ENCODE data around the gene UVRAG.

Gene UVRAG

DNA sequence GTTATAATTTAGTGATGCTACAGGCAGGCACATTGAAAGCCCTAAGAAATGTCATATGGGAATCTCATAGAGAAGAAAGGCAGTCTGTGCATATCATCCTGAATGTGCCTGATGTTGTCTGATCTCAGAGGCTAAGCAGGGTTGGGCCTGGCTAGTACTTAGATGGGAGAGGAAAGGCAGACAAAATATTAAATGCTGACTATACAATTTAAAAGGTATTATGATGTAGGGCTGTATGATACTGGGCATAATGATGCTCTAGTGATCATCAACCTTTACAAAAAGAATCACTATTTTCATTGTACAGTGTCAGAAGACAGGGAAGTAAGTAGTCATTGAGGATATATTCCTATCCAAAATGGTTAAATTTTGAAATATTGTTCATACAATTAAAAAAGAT, 119.8 kb downstream of the UVRAG start:
- H2BK15ac ChIP-seq (ENCODE audit: low read depth, poor library complexity, severe bottlenecking), result no peak overlapping the region
- H3K9me3 ChIP-seq (ENCODE audit: control insufficient read depth, low read length), result no peaks in the 10 kb centered on the region
- no peak overlapping the region for H2BK120ac ChIP-seq (ENCODE audit: low read depth, low read length)
- no peak overlapping the region for H3K14ac ChIP-seq (ENCODE audit: low read length in 2 of 2)
- no peak overlapping the region for H2BK12ac ChIP-seq (ENCODE audit: low read length in 2 of 2)
- no peak overlapping the region for H4K91ac ChIP-seq (ENCODE audit: low read length)
- DNase-seq, result no peak
- no peak overlapping the region for H3K23ac ChIP-seq (ENCODE audit: low read length in 2 of 2)
- no peak overlapping the region for H3K4me2 ChIP-seq (ENCODE audit: low read length, poor library complexity, severe bottlenecking)
- no peak overlapping the region for H3K9ac ChIP-seq (ENCODE audit: low read length)
- no peak overlapping the region for H3K27ac ChIP-seq (ENCODE audit: low read length, poor library complexity, severe bottlenecking)
- peaks cover 1% of the 10 kb centered on the region for H3K79me1 ChIP-seq (replicated peaks; ENCODE audit: low read length, poor library complexity, severe bottlenecking)
- H4K8ac ChIP-seq (ENCODE audit: low read length), result no peak overlapping the region
- no peaks in the 10 kb centered on the region for H3K36me3 ChIP-seq (ENCODE audit: control insufficient read depth in 1 of 2, insufficient read depth in 2 of 2, low read depth in 1 of 2, low read length in 2 of 2)
- H2BK5ac ChIP-seq (ENCODE audit: low read depth, low read length, poor library complexity, severe bottlenecking), result no peak overlapping the region
- H2AFZ ChIP-seq (ENCODE audit: low read depth, low read length), result no peak overlapping the region
- no peak overlapping the region for H3K18ac ChIP-seq (ENCODE audit: low read depth in 1 of 2, low read length in 2 of 2)
- H3K4ac ChIP-seq (ENCODE audit: low read depth in 1 of 2, low read length in 2 of 2), result no peak overlapping the region
- H2AK5ac ChIP-seq (ENCODE audit: low read length, severe bottlenecking), result no peak overlapping the region
- no peaks in the 10 kb centered on the region for H3K27me3 ChIP-seq (ENCODE audit: control insufficient read depth in 1 of 2, insufficient read depth in 1 of 2, low read length in 2 of 2)
- H3K4me1 ChIP-seq (ENCODE audit: control insufficient read depth, insufficient read depth, low read depth, low read length), result no peaks in the 10 kb centered on the region
- H3K4me3 ChIP-seq (ENCODE audit: insufficient read depth in 1 of 2, low read depth in 1 of 2, low read length in 2 of 2), result no peak overlapping the region

GRCh38 chr11:75938543-75938942, 123.5 kb downstream of the UVRAG start:
- Histone ChIP-seq H3K79me1 (replicated peaks; ENCODE audit: low read length, poor library complexity, severe bottlenecking) (peaks cover 5% of the 10 kb centered on the region), H4K91ac (ENCODE audit: low read length) (no peak overlapping the region), H3K14ac (ENCODE audit: low read length in 2 of 2) (peak overlapping the region in 1 of 2 experiments; percentile 57), H3K4me2 (ENCODE audit: low read length, poor library complexity, severe bottlenecking) (no peak overlapping the region), H3K4me3 (ENCODE audit: insufficient read depth in 1 of 2, low read depth in 1 of 2, low read length in 2 of 2) (no peak overlapping the region), H2AK5ac (ENCODE audit: low read length, severe bottlenecking) (no peak overlapping the region), H2AFZ (ENCODE audit: low read depth, low read length) (no peak overlapping the region), H2BK5ac (ENCODE audit: low read depth, low read length, poor library complexity, severe bottlenecking) (no peak overlapping the region), H2BK15ac (ENCODE audit: low read depth, poor library complexity, severe bottlenecking) (no peak overlapping the region), H3K9ac (ENCODE audit: low read length) (peak overlapping the region; percentile 45), H3K4ac (ENCODE audit: low read depth in 1 of 2, low read length in 2 of 2) (no peak overlapping the region), H3K27me3 (ENCODE audit: control insufficient read depth in 1 of 2, insufficient read depth in 1 of 2, low read length in 2 of 2) (no peaks in the 10 kb centered on the region), H2BK12ac (ENCODE audit: low read length in 2 of 2) (no peak overlapping the region), H3K18ac (ENCODE audit: low read depth in 1 of 2, low read length in 2 of 2) (no peak overlapping the region), H3K9me3 (ENCODE audit: control insufficient read depth, low read length) (no peaks in the 10 kb centered on the region), H2BK120ac (ENCODE audit: low read depth, low read length) (no peak overlapping the region), H3K27ac (ENCODE audit: low read length, poor library complexity, severe bottlenecking) (no peak overlapping the region), H4K8ac (ENCODE audit: low read length) (no peak overlapping the region), H3K23ac (ENCODE audit: low read length in 2 of 2) (no peak overlapping the region), H3K4me1 (ENCODE audit: control insufficient read depth, insufficient read depth, low read depth, low read length) (no peaks in the 10 kb centered on the region), H3K36me3 (ENCODE audit: control insufficient read depth in 1 of 2, insufficient read depth in 2 of 2, low read depth in 1 of 2, low read length in 2 of 2) (no peaks in the 10 kb centered on the region)
- 37% methylated on average over 3 of the region's 3 CpGs for WGBS
- peak; percentile 53 for DNase-seq

GRCh38 chr11:75939516-75939915, 124.5 kb downstream of the UVRAG start:
- H2AFZ ChIP-seq (ENCODE audit: low read depth, low read length), result no peak overlapping the region
- H3K23ac ChIP-seq (ENCODE audit: low read length in 2 of 2), result no peak overlapping the region
- no peaks in the 10 kb centered on the region for H3K9me3 ChIP-seq (ENCODE audit: control insufficient read depth, low read length)
- H3K27ac ChIP-seq (ENCODE audit: low read length, poor library complexity, severe bottlenecking), result no peak overlapping the region
- no peak overlapping the region for H3K4ac ChIP-seq (ENCODE audit: low read depth in 1 of 2, low read length in 2 of 2)
- H3K27me3 ChIP-seq (ENCODE audit: control insufficient read depth in 1 of 2, insufficient read depth in 1 of 2, low read length in 2 of 2), result no peaks in the 10 kb centered on the region
- peaks cover 5% of the 10 kb centered on the region for H3K79me1 ChIP-seq (replicated peaks; ENCODE audit: low read length, poor library complexity, severe bottlenecking)
- H4K91ac ChIP-seq (ENCODE audit: low read length), result no peak overlapping the region
- no peaks in the 10 kb centered on the region for H3K36me3 ChIP-seq (ENCODE audit: control insufficient read depth in 1 of 2, insufficient read depth in 2 of 2, low read depth in 1 of 2, low read length in 2 of 2)
- no peak overlapping the region for H4K8ac ChIP-seq (ENCODE audit: low read length)
- H3K18ac ChIP-seq (ENCODE audit: low read depth in 1 of 2, low read length in 2 of 2), result no peak overlapping the region
- H3K4me1 ChIP-seq (ENCODE audit: control insufficient read depth, insufficient read depth, low read depth, low read length), result no peaks in the 10 kb centered on the region
- no peak overlapping the region for H2BK15ac ChIP-seq (ENCODE audit: low read depth, poor library complexity, severe bottlenecking)
- no peak overlapping the region for H2BK5ac ChIP-seq (ENCODE audit: low read depth, low read length, poor library complexity, severe bottlenecking)
- no peak overlapping the region for H3K4me3 ChIP-seq (ENCODE audit: insufficient read depth in 1 of 2, low read depth in 1 of 2, low read length in 2 of 2)
- H2BK12ac ChIP-seq (ENCODE audit: low read length in 2 of 2), result no peak overlapping the region
- 40% methylated on average over 1 of the region's 1 CpG for WGBS
- DNase-seq, result no peak
- H3K14ac ChIP-seq (ENCODE audit: low read length in 2 of 2), result no peak overlapping the region
- no peak overlapping the region for H2AK5ac ChIP-seq (ENCODE audit: low read length, severe bottlenecking)
- H3K4me2 ChIP-seq (ENCODE audit: low read length, poor library complexity, severe bottlenecking), result no peak overlapping the region
- no peak overlapping the region for H2BK120ac ChIP-seq (ENCODE audit: low read depth, low read length)
- no peak overlapping the region for H3K9ac ChIP-seq (ENCODE audit: low read length)

GRCh38 chr11:75939992-75940391, 125.0 kb downstream of the UVRAG start:
- Histone ChIP-seq H3K4me3 (ENCODE audit: insufficient read depth in 1 of 2, low read depth in 1 of 2, low read length in 2 of 2) (no peak overlapping the region), H3K4me1 (ENCODE audit: control insufficient read depth, insufficient read depth, low read depth, low read length) (no peaks in the 10 kb centered on the region), H2BK15ac (ENCODE audit: low read depth, poor library complexity, severe bottlenecking) (no peak overlapping the region), H3K18ac (ENCODE audit: low read depth in 1 of 2, low read length in 2 of 2) (no peak overlapping the region), H3K27ac (ENCODE audit: low read length, poor library complexity, severe bottlenecking) (no peak overlapping the region), H3K4me2 (ENCODE audit: low read length, poor library complexity, severe bottlenecking) (no peak overlapping the region), H2BK120ac (ENCODE audit: low read depth, low read length) (no peak overlapping the region), H2BK5ac (ENCODE audit: low read depth, low read length, poor library complexity, severe bottlenecking) (no peak overlapping the region), H2AK5ac (ENCODE audit: low read length, severe bottlenecking) (no peak overlapping the region), H3K9ac (ENCODE audit: low read length) (no peak overlapping the region), H4K8ac (ENCODE audit: low read length) (no peak overlapping the region), H3K23ac (ENCODE audit: low read length in 2 of 2) (no peak overlapping the region), H3K4ac (ENCODE audit: low read depth in 1 of 2, low read length in 2 of 2) (no peak overlapping the region), H3K9me3 (ENCODE audit: control insufficient read depth, low read length) (no peaks in the 10 kb centered on the region), H3K79me1 (replicated peaks; ENCODE audit: low read length, poor library complexity, severe bottlenecking) (peaks cover 5% of the 10 kb centered on the region), H3K14ac (ENCODE audit: low read length in 2 of 2) (no peak overlapping the region), H3K27me3 (ENCODE audit: control insufficient read depth in 1 of 2, insufficient read depth in 1 of 2, low read length in 2 of 2) (no peaks in the 10 kb centered on the region), H2AFZ (ENCODE audit: low read depth, low read length) (no peak overlapping the region), H3K36me3 (ENCODE audit: control insufficient read depth in 1 of 2, insufficient read depth in 2 of 2, low read depth in 1 of 2, low read length in 2 of 2) (no peaks in the 10 kb centered on the region), H4K91ac (ENCODE audit: low read length) (no peak overlapping the region), H2BK12ac (ENCODE audit: low read length in 2 of 2) (no peak overlapping the region)
- no peak for DNase-seq
- no CpG with 5 or more reads among the region's 1 CpG for WGBS

Data from mesenchymal stem cell (in vitro differentiated cells and primary cell).